ENCODE measurements around the gene C16orf74. TPM values are rescaled to one million over a fixed set of nuclear protein-coding genes. Genes with fewer than 3 reads are reported as not detected.

Gene C16orf74
- total RNA-seq = 1 to 10 TPM in 2 of 9 donors, under 1 TPM in 6, not detected in 1; 0.28 to 2.1 (median 0.46) TPM
- 1 to 10 TPM in 2 of 3 donors, under 1 TPM in 1; 0.16 to 3.2 (median 2.7) TPM for polyA plus RNA-seq
- long read RNA-seq, donor 1, partial matches to known transcripts = 0 of 1 reads
- long read RNA-seq, donor 1, other reads (novel, unspliced or antisense) = 0 of 1 reads
- long read RNA-seq, donor 2 = 0 reads
- long read RNA-seq, donor 3 = 0 reads
- long read RNA-seq, donor 4, partial matches to known transcripts = 0 of 1 reads
- long read RNA-seq, donor 4, other reads (novel, unspliced or antisense) = 0 of 1 reads
- long read RNA-seq, donor 5, partial matches to known transcripts = 1 of 2 reads
- long read RNA-seq, donor 5, other reads (novel, unspliced or antisense) = 0 of 2 reads
- long read RNA-seq, donor 6, partial matches to known transcripts = 1 of 1 reads
- long read RNA-seq, donor 6, other reads (novel, unspliced or antisense) = 0 of 1 reads
- long read RNA-seq, donor 7 = 0 reads
- long read RNA-seq, donor 8 = 0 reads
- long read RNA-seq, donor 9 = 0 reads
- long read RNA-seq, donor 10 = 0 reads

DNA sequence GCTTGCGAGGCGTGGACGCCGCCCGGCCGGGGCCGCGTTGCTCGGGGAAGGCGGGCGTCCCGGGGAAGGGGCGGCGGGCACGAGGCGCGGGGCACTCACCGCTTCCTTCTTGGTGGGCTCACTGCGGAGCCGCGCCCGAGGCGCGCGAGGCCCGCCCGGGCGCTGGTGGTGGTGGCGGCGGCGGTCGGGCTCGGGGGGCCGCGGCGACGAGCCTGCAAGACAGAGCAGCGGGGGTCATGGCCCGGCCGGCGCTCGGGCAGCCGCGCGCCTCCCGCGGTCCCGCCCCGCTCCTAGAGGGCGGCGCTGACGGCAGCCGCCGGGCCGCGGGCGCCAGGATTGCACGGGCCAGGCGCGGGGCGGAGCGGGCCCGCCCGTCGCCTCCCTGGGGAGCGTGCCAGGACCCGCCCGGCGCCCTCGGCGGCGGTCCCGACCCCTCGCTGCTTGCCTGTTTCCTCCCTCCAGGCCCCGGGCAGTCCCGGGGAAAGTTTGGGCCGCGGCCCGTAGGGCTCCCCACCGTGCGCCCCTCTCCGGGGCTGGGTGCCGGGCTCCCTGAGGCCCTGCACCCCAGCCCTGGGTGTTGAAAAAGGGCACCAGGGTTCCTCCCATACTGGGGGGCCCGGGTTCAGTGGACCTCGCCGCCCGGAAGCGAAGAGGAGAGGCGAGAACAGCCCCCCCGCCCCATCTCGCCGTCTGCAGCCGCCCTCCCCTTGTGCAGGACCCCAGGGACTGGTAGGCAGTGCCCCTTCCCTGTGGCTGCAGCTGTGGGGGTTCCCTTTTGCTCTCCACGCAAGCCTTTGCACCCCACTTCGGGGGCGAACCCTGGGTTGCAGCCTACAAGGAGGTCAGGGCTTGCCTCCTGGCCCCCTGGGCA is at the start of gene C16orf74:
Gene C16orf74, minus strand, starts transcription at position 270 of the 871 bp plus-strand sequence. CDS start 15,879 bp downstream, outside the sequence.
- Histone ChIP-seq H3K4me1 (replicated peaks in 1 of 2) (peaks cover 6 to 15% of the 10 kb centered on the region in 2 donors), H3K27me3 (peaks cover 17% of the 10 kb centered on the region), H3K4me3 (peak within 1 kb of the TSS in 2 of 4 donors; percentile 29 to 65), H3K9me3 (replicated peaks in 1 of 3) (no peaks in the 10 kb centered on the region), H3K36me3 (replicated peaks in 1 of 2) (no peaks in the 10 kb centered on the region), H3K27ac (no peak within 1 kb of the TSS)
- 6 to 27% (median 7%) methylated on average over 3 to 96 of the region's 96 CpGs; no CpG with 5 or more reads in 1 of the 4 donors for whole genome bisulfite sequencing, 4 donors
- TF ChIP-seq, protein P1, sequence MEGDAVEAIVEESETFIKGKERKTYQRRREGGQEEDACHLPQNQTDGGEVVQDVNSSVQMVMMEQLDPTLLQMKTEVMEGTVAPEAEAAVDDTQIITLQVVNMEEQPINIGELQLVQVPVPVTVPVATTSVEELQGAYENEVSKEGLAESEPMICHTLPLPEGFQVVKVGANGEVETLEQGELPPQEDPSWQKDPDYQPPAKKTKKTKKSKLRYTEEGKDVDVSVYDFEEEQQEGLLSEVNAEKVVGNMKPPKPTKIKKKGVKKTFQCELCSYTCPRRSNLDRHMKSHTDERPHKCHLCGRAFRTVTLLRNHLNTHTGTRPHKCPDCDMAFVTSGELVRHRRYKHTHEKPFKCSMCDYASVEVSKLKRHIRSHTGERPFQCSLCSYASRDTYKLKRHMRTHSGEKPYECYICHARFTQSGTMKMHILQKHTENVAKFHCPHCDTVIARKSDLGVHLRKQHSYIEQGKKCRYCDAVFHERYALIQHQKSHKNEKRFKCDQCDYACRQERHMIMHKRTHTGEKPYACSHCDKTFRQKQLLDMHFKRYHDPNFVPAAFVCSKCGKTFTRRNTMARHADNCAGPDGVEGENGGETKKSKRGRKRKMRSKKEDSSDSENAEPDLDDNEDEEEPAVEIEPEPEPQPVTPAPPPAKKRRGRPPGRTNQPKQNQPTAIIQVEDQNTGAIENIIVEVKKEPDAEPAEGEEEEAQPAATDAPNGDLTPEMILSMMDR (IDR thresholded peaks at IDR 0.05) = peak in 1 of 6 experiments; percentile 4
- TF ChIP-seq POLR2A (IDR thresholded peaks at IDR 0.05) = no peak
- DNase-seq = peak in 2 of 7 donors; percentile 41 to 50
- intact Hi-C loops (cut with DNase I) = no loop called here

DNA sequence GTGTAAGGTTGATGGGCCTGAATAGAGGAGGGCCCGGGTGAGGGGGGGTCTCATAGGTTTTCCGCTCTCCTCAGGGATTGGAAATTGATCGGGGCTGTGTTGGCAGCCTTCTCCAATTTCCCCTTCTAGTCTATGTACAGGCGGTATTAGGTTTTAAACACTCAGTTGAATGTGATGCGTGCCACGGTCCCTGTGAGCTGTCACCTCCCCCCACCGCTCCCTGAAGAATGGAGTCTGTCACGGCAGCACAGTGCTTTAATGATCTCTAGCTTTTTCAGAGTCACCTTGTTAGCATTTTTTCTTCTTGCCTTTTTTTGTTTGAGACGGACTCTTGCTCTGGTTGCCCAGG is 49.4 kb upstream of the C16orf74 start:
- no peak for TF ChIP-seq POLR2A (IDR thresholded peaks at IDR 0.05)
- TF ChIP-seq, protein P1 (IDR thresholded peaks at IDR 0.05) = no peak
- peaks cover 15 to 32% of the 10 kb centered on the region in 2 donors for H3K4me1 ChIP-seq (replicated peaks in 1 of 2)
- H3K36me3 ChIP-seq (replicated peaks in 1 of 2) = peaks cover 0 to 47% of the 10 kb centered on the region in 2 donors

DNA sequence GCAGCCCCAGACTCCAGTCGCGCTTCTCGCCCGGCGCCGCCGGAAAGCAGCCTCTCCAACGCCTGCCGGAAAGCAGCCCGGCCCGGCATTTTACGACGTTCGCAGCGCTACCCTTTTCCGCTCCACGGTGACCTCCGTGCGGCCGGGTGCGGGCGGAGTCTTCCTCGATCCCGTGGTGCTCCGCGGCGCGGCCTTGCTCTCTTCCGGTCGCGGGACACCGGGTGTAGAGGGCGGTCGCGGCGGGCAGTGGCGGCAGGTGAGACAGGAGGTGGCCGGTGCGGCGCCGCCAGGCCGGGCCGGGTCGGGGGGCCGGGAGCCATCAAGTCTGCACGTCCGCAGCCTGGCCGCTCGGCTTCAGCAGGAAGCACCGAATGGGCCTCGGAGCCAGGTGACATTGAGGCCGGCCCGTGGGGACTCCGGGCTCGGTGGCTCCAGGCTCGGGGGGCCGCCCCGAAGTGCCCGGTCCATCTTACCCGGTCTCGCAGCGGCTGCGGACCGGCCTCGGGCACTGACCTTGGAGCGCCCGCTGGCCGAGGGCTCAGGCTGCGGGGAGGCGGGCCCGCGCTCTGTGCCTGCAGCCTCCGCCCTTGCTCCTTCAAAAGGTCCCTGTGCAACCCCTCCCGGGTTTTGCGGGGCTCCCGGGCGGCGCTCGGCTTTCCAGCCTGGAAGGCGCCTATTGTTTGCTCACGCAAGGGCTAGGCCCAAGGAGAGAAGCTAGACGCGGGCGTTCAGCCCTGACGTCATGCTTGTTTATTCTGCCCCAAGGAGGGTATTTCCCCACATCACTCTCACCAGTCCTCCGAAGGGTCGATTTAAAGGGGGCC is 48.8 kb upstream of the C16orf74 start, which contains the start of the genes COX4I1 and EMC8:
Gene COX4I1, plus strand, starts transcription at position 199 of the 824 bp plus-strand sequence. CDS start 1,511 bp downstream, outside the sequence.
Gene EMC8, minus strand, starts transcription at position 48 of the 824 bp plus-strand sequence. CDS start 249 bp downstream, outside the sequence.
- Histone ChIP-seq H3K9me3 (replicated peaks in 1 of 3) (no peaks in the 10 kb centered on the region), H3K27me3 (no peaks in the 10 kb centered on the region), H3K4me1 (replicated peaks in 1 of 2) (peaks cover 15 to 32% of the 10 kb centered on the region in 2 donors), H3K4me3 (peak within 1 kb of the TSS; percentile 71 to 95 (median 86)), H3K36me3 (replicated peaks in 1 of 2) (peaks cover 0 to 47% of the 10 kb centered on the region in 2 donors), H3K27ac (peak within 1 kb of the TSS; percentile 65 to 97 (median 86))
- DNase-seq = peak; percentile 94 to 96 (median 95)
- TF ChIP-seq POLR2A (IDR thresholded peaks at IDR 0.05) = peak; percentile 68 to 88
- TF ChIP-seq, protein P1 (IDR thresholded peaks at IDR 0.05) = no peak
- 0% methylated on average over 4 to 87 of the region's 87 CpGs for WGBS, 4 donors
- intact Hi-C loops (cut with DNase I) = no loop called here

More for the DNA sequence above, 49.4 kb upstream of the C16orf74 start:
- intact Hi-C loops (cut with DNase I) = no loop called here
- Histone ChIP-seq H3K27me3 (no peaks in the 10 kb centered on the region), H3K4me3 (peak overlapping the region; percentile 71 to 95 (median 86)), H3K9me3 (replicated peaks in 1 of 3) (no peaks in the 10 kb centered on the region), H3K27ac (peak overlapping the region in 4 of 5 donors; percentile 74 to 97 (median 86))
- WGBS, 4 donors = 8 to 24% (median 13%) methylated on average over 8 to 9 of the region's 9 CpGs
- DNase-seq = peak in 1 of 7 donors; percentile 26
